ENCODE measurements around the gene CAPN15.
A peak's percentile ranks its signal among the peaks of the same experiment; 100 is the strongest.
"Not testable (repeated sequence)": the region's sequence is repeated elsewhere in the genome, so short reads cannot be mapped to it uniquely, and the experiment has no call there.

The CAPN15 gene

DNA sequence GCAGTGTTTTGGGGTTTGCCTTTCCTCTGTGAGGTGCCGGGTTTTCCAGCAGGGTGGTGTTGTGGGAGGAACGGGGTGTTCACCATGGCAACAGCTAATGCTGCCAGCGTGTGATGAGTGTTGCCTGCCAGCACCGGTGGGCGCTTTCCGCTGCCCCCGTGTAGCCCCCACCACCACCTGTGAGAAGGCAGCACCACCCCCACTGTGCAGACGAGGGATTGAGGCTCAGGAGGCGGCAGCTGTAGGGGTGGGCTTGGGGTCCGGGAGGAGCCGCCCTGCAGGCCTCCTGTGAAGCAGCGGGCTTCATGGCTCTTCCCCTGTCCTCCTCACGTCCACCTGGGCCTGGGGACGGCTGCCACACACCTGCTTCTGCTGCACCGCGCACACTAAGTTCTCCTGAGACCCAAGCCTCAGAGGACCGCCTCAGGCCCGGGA, 67.6 kb downstream of the CAPN15 start:
- DNase-seq (ENCODE audit: low spot score): no peak
- H3K4me3 ChIP-seq (ENCODE audit: severe bottlenecking): no peak overlapping the region
- no peak overlapping the region for H3K27ac ChIP-seq (ENCODE audit: poor library complexity, severe bottlenecking)
- peaks cover 27% of the 10 kb centered on the region for H3K4me1 ChIP-seq (ENCODE audit: insufficient read depth, poor library complexity, severe bottlenecking)
- ATAC-seq (ENCODE audit: low read depth): no peak
- H3K36me3 ChIP-seq (ENCODE audit: low read depth): 0 out of 2 replicates have a peak, but pooled peaks cover 2% of the 10 kb centered on the region
- no peaks in the 10 kb centered on the region for H3K9me3 ChIP-seq (ENCODE audit: severe bottlenecking)
- TF ChIP-seq, protein P1, sequence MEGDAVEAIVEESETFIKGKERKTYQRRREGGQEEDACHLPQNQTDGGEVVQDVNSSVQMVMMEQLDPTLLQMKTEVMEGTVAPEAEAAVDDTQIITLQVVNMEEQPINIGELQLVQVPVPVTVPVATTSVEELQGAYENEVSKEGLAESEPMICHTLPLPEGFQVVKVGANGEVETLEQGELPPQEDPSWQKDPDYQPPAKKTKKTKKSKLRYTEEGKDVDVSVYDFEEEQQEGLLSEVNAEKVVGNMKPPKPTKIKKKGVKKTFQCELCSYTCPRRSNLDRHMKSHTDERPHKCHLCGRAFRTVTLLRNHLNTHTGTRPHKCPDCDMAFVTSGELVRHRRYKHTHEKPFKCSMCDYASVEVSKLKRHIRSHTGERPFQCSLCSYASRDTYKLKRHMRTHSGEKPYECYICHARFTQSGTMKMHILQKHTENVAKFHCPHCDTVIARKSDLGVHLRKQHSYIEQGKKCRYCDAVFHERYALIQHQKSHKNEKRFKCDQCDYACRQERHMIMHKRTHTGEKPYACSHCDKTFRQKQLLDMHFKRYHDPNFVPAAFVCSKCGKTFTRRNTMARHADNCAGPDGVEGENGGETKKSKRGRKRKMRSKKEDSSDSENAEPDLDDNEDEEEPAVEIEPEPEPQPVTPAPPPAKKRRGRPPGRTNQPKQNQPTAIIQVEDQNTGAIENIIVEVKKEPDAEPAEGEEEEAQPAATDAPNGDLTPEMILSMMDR (IDR thresholded peaks at IDR 0.05; ENCODE audit: poor library complexity, severe bottlenecking): no peak
- no peaks in the 10 kb centered on the region for H3K27me3 ChIP-seq (ENCODE audit: insufficient read depth, poor library complexity, severe bottlenecking)

DNA sequence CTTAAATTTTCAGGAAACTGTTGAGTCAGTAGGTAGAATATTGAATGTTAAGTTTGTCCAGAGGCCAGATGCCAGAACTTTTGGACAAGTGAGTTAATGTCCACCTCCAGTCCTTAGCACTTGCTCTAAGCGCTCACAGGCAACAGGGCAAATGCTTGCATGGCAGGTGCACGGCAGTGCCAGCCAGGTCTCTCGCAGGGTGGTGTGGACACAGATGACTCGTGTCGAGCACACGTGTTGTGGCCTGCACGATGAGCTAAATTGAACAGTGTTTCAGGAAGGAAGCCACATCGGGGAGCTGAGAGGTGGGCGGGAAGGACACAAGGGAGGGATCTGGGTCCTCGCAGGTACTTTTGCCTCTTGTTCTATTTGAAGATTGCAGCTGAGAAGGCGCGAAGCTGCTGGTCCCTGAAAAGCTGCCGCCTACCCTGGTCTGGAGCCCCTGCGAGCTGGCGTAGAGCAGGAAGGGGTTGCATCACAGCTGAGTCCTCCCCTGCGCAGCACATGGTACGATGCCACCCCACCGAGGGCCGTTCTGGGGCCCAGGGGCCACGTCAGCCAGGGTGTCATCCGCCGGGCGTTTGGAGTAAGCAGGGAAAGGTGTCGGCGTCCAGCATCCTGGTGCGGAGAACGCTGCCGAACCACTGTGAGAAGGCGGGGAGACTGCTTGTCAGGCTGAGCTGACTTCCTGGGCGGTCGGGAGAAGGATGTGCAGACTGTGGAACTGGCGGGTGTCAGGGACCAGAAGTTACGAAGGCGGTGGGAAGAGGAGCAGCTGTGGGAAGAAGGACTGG, 68.6 kb downstream of the CAPN15 start:
- H3K9me3 ChIP-seq (ENCODE audit: severe bottlenecking): no peaks in the 10 kb centered on the region
- TF ChIP-seq, protein P1 (IDR thresholded peaks at IDR 0.05; ENCODE audit: poor library complexity, severe bottlenecking): no peak
- H3K4me3 ChIP-seq (ENCODE audit: severe bottlenecking): no peak overlapping the region
- no peak overlapping the region for H3K27ac ChIP-seq (ENCODE audit: poor library complexity, severe bottlenecking)
- ATAC-seq (ENCODE audit: low read depth) (no peak), DNase-seq (ENCODE audit: low spot score) (peak; percentile 61)
- 0 out of 2 replicates have a peak, but pooled peaks cover 3% of the 10 kb centered on the region for H3K36me3 ChIP-seq (ENCODE audit: low read depth)
- peaks cover 27% of the 10 kb centered on the region for H3K4me1 ChIP-seq (ENCODE audit: insufficient read depth, poor library complexity, severe bottlenecking)
- no peaks in the 10 kb centered on the region for H3K27me3 ChIP-seq (ENCODE audit: insufficient read depth, poor library complexity, severe bottlenecking)

DNA sequence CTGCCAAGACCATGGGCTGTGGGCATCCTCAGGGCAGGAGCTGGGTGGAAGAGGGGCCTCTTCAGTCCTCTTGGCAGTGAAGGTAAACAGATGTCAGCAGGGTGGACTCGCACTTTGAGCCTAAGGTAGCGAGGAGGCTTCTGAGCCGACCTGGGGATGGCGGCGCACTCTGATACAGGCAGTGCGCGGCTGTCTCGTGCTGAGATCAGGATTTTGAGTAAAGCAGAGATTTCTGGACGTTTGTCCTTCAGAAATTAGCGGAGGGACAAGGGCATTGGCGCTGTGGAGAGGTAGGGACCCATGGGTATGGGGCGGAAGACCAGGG, 69.2 kb downstream of the CAPN15 start:
- H3K36me3 ChIP-seq (ENCODE audit: low read depth): 0 out of 2 replicates have a peak, but pooled peaks cover 3% of the 10 kb centered on the region
- ATAC-seq (ENCODE audit: low read depth) (no peak), DNase-seq (ENCODE audit: low spot score) (no peak)
- peaks cover 25% of the 10 kb centered on the region for H3K4me1 ChIP-seq (ENCODE audit: insufficient read depth, poor library complexity, severe bottlenecking)
- no peak overlapping the region for H3K27ac ChIP-seq (ENCODE audit: poor library complexity, severe bottlenecking)
- H3K4me3 ChIP-seq (ENCODE audit: severe bottlenecking): no peak overlapping the region
- TF ChIP-seq, protein P1 (IDR thresholded peaks at IDR 0.05; ENCODE audit: poor library complexity, severe bottlenecking): no peak
- no peaks in the 10 kb centered on the region for H3K27me3 ChIP-seq (ENCODE audit: insufficient read depth, poor library complexity, severe bottlenecking)
- peaks cover 2% of the 10 kb centered on the region for H3K9me3 ChIP-seq (ENCODE audit: severe bottlenecking)

DNA sequence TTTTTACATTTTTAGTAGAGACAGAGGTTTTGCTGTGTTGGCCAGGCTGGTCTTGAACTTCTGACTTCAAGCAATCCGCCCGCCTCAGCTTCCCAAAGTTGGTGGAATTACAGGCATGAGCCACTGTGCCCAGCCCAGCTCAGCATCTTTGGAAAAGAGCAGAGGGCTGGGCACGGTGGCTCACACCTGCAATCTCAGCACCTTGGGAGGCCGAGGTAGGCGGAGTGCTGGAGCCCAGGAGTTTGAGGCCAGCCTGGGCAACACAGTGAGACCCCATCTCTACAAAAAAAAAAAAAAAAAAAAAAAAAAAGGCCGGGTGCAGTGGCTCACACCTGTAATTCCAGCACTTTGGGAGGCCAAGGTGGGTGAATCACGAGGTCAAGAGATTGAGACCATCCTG, 70.1 kb downstream of the CAPN15 start:
- DNase-seq (ENCODE audit: low spot score); H3K36me3 ChIP-seq (ENCODE audit: low read depth); H3K27ac ChIP-seq (ENCODE audit: poor library complexity, severe bottlenecking); ATAC-seq (ENCODE audit: low read depth); H3K27me3 ChIP-seq (ENCODE audit: insufficient read depth, poor library complexity, severe bottlenecking); H3K4me3 ChIP-seq (ENCODE audit: severe bottlenecking); H3K9me3 ChIP-seq (ENCODE audit: severe bottlenecking): not testable (repeated sequence)
- H3K4me1 ChIP-seq (ENCODE audit: insufficient read depth, poor library complexity, severe bottlenecking): peaks cover 18% of the 10 kb centered on the region

DNA sequence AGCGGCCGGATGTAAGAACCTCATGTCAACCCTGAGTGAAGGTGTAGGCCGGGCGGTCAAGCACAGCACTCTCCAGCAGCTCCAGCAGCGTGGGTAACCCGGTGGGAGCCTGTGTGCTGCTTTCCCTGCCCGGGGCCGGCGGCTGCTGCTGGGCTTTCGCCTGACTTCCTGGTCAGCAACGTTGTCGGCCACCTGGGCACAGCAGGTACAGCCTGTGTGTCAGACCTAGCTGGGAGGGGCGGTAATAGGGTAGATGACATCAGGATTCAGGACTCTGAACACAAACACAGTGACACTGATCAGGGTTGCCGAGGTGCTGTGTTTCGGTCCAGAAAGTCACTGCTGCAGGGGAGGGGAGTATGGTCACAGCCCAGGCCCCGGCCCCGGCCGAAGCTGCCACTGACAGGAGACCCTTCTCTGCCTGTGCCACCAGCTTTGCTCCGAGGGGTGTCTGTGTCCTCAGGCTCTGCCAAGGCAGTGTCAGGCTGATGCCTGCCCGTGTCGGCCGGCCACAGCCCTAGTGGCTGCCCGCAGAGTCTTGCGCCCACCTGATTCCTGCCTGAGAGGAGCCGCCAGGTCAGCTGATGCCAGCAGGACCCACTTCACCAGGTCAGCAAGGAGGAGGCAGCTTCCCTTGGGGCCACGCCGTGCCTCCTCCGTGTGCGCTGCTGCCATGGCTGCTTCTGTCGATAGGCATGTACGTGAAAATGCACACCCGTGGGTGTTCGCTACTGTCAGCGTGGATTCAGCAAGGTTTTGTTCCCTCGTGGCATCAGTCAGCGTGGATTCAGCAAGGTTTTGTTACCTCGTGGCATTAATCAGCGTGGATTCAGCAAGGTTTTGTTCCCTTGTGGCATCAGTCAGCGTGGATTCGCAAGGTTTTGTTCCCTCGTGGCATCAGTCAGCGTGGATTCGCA, 71.6 kb downstream of the CAPN15 start:
- H3K27me3 ChIP-seq (ENCODE audit: insufficient read depth, poor library complexity, severe bottlenecking): no peaks in the 10 kb centered on the region
- 0 out of 2 replicates have a peak, but pooled peaks cover 3% of the 10 kb centered on the region for H3K36me3 ChIP-seq (ENCODE audit: low read depth)
- DNase-seq (ENCODE audit: low spot score) (peak; percentile 57), ATAC-seq (ENCODE audit: low read depth) (no peak)
- no peak overlapping the region for H3K27ac ChIP-seq (ENCODE audit: poor library complexity, severe bottlenecking)
- H3K4me3 ChIP-seq (ENCODE audit: severe bottlenecking): no peak overlapping the region
- TF ChIP-seq, protein P1 (IDR thresholded peaks at IDR 0.05; ENCODE audit: poor library complexity, severe bottlenecking): no peak
- peaks cover 5% of the 10 kb centered on the region for H3K4me1 ChIP-seq (ENCODE audit: insufficient read depth, poor library complexity, severe bottlenecking)
- H3K9me3 ChIP-seq (ENCODE audit: severe bottlenecking): peaks cover 2% of the 10 kb centered on the region
